H1 (cell line): ENCODE results near the gene ZNF737. TPM values are rescaled to one million over a fixed set of nuclear protein-coding genes. Genes with fewer than 3 reads are reported as not detected.
"Not testable (repeated sequence)": the region's sequence is repeated elsewhere in the genome, so short reads cannot be mapped to it uniquely, and the experiment has no call there.

ENCODE experiments used
- CTCF ChIA-PET: fragments of 300-600 bp; sonication (Branson Sonifier 250); formaldehyde crosslinking; loops from one replicate; lab custom pipeline; 2021; ENCODE audit not compliant: partially characterized antibody; lab: Charles Lee
- POLR2A ChIA-PET: fragments of 300-600 bp; sonication (Branson Sonifier 250); formaldehyde crosslinking; loops from one replicate; lab custom pipeline; 2021; ENCODE audit warnings: inconsistent platforms; ENCODE audit not compliant: partially characterized antibody; lab: Charles Lee
- DNase-seq, 2 experiments: peaks; one replicate each; pipeline versions ENCODE4 v3.0.0 to v3.0.0-alpha.2; 2010 to 2022; ENCODE audit warnings: low spot score in 2 of 2, low read depth in 1 of 2, mixed read lengths in 1 of 2
- FAIRE-seq: peaks from 2 replicates; lab custom pipeline; 2011; peaks lifted over from hg19 to GRCh38; lab: Jason Lieb, UNC
- H2AFZ ChIP-seq: 2 replicates; pipeline ENCODE4 v1.8.1; 2012; ENCODE audit warnings: low read length, inconsistent platforms
- H2AK5ac ChIP-seq: 2 replicates; pipeline ENCODE4 v1.6.1; 2013; ENCODE audit warnings: low read depth, low read length
- H2BK120ac ChIP-seq: replicated peaks from 2 replicates; pipeline ENCODE3; 2013; ENCODE audit warnings: low read depth, low read length, inconsistent platforms
- H2BK12ac ChIP-seq: 2 replicates; pipeline ENCODE4 v1.6.1; 2013; ENCODE audit warnings: low read depth, low read length
- H2BK15ac ChIP-seq: 2 replicates; pipeline ENCODE4 v1.6.1; 2013; ENCODE audit warnings: low read length
- H2BK20ac ChIP-seq: 2 replicates; pipeline ENCODE4 v1.6.1; 2013; ENCODE audit warnings: low read length
- H2BK5ac ChIP-seq: 2 replicates; pipeline ENCODE4 v1.6.1; 2013; ENCODE audit warnings: low read depth, low read length
- H3K14ac ChIP-seq: 2 replicates; pipeline ENCODE4 v1.6.1; 2013; ENCODE audit warnings: inconsistent platforms; ENCODE audit not compliant: insufficient read length
- H3K18ac ChIP-seq: 2 replicates; pipeline ENCODE4 v1.6.1; 2013; ENCODE audit warnings: low read length; ENCODE audit errors: extremely low read depth
- H3K23ac ChIP-seq: 2 replicates; pipeline ENCODE4 v1.6.1; 2013; ENCODE audit warnings: inconsistent platforms; ENCODE audit not compliant: insufficient read length
- H3K23me2 ChIP-seq: 2 replicates; pipeline ENCODE4 v1.6.1; 2013; ENCODE audit warnings: low read depth, low read length
- H3K27ac ChIP-seq: 2 replicates; pipeline ENCODE4 v1.6.1; 2011; ENCODE audit warnings: low read depth, low read length, inconsistent platforms
- H3K27me3 ChIP-seq, 4 experiments: replicated peaks in 1 of 4; 1 replicate in 1 of 4; 2 replicates in 3 of 4; pipeline versions ENCODE4 v1.6.1 to v1.8.1; 2011 to 2013; ENCODE audit warnings: low read length in 3 of 4, mild to moderate bottlenecking in 3 of 4, inconsistent platforms in 2 of 4, mixed read lengths in 2 of 4, moderate library complexity in 1 of 4; ENCODE audit not compliant: control insufficient read depth in 3 of 4, insufficient read depth in 3 of 4; ENCODE audit errors: extremely low read depth in 1 of 4
- H3K36me3 ChIP-seq, 4 experiments: 2 replicates each; pipeline versions ENCODE4 v1.6.1 to v1.8.1; 2011 to 2013; ENCODE audit warnings: mild to moderate bottlenecking in 4 of 4, low read length in 3 of 4, moderate library complexity in 2 of 4, control low read depth in 1 of 4, inconsistent platforms in 1 of 4; ENCODE audit not compliant: insufficient read depth in 4 of 4, control insufficient read depth in 2 of 4
- H3K4ac ChIP-seq: replicated peaks from 2 replicates; pipeline ENCODE3; 2013; ENCODE audit warnings: low read length, low read depth, mixed read lengths, inconsistent platforms; ENCODE audit not compliant: insufficient read length
- H3K4me1 ChIP-seq, 4 experiments: replicated peaks in 1 of 4; 1 replicate in 1 of 4; 2 replicates in 3 of 4; pipeline versions ENCODE4 v1.6.1 to v1.8.1; 2011 to 2013; ENCODE audit warnings: low read length in 3 of 4, inconsistent platforms in 2 of 4, mixed read lengths in 1 of 4; ENCODE audit not compliant: insufficient read depth in 4 of 4, control insufficient read depth in 3 of 4
- H3K4me2 ChIP-seq, 2 experiments: 2 replicates each; pipeline versions ENCODE4 v1.6.1 to v1.8.1; 2011 to 2013; ENCODE audit warnings: low read depth in 2 of 2, low read length in 2 of 2, control low read depth in 1 of 2, inconsistent platforms in 1 of 2, mild to moderate bottlenecking in 1 of 2; ENCODE audit not compliant: insufficient read depth in 1 of 2
- H3K4me3 ChIP-seq, 4 experiments: fragments of 200-600, 300-600 bp in 1 of 4; sonication (generic), shearing (Covaris generic), sonication (Bioruptor Twin) in 1 of 4; 2 replicates each; pipeline versions ENCODE4 v1.5.1 to v1.8.1; 2011 to 2016; ENCODE audit warnings: low read length in 4 of 4, low read depth in 3 of 4, control low read depth in 2 of 4, inconsistent platforms in 2 of 4, mild to moderate bottlenecking in 2 of 4, mixed read lengths in 1 of 4, moderate library complexity in 1 of 4; ENCODE audit not compliant: insufficient read depth in 2 of 4; ENCODE audit errors: extremely low read depth in 1 of 4
- H3K56ac ChIP-seq: replicated peaks from 2 replicates; pipeline ENCODE3; 2013; ENCODE audit warnings: low read depth, mild to moderate bottlenecking, mixed read lengths, low read length, inconsistent platforms; ENCODE audit not compliant: insufficient read length
- H3K79me1 ChIP-seq: 2 replicates; pipeline ENCODE4 v1.6.1; 2013; ENCODE audit warnings: low read depth, low read length, control low read depth
- H3K79me2 ChIP-seq, 2 experiments: 2 replicates each; pipeline versions ENCODE4 v1.6.1 to v1.8.1; 2012 to 2013; ENCODE audit warnings: low read length in 2 of 2, mild to moderate bottlenecking in 2 of 2, inconsistent platforms in 1 of 2; ENCODE audit not compliant: insufficient read depth in 2 of 2, control insufficient read depth in 1 of 2
- H3K9ac ChIP-seq, 4 experiments: replicated peaks in 1 of 4; 1 replicate in 1 of 4; 2 replicates in 3 of 4; pipeline versions ENCODE4 v1.6.1 to v1.8.1; 2011 to 2013; ENCODE audit warnings: low read depth in 3 of 4, low read length in 3 of 4, control low read depth in 2 of 4, mild to moderate bottlenecking in 2 of 4, moderate library complexity in 2 of 4, inconsistent platforms in 1 of 4; ENCODE audit errors: extremely low read depth in 1 of 4
- H3K9me3 ChIP-seq, 2 experiments: 2 replicates each; pipeline versions ENCODE4 v1.6.1 to v1.8.1; 2012 to 2013; ENCODE audit warnings: mild to moderate bottlenecking in 2 of 2, moderate library complexity in 2 of 2, control low read depth in 1 of 2, inconsistent platforms in 1 of 2, low read depth in 1 of 2, low read length in 1 of 2, mixed read lengths in 1 of 2; ENCODE audit not compliant: insufficient read depth in 2 of 2
- H4K20me1 ChIP-seq, 2 experiments: replicated peaks in 1 of 2; 2 replicates each; pipeline versions ENCODE3 to v1.8.1; 2011 to 2013; ENCODE audit warnings: inconsistent platforms in 2 of 2, low read length in 2 of 2, mild to moderate bottlenecking in 1 of 2; ENCODE audit not compliant: insufficient read depth in 2 of 2, control insufficient read depth in 1 of 2
- H4K5ac ChIP-seq: 2 replicates; pipeline ENCODE4 v1.6.1; 2013; ENCODE audit warnings: low read length, low read depth, mixed read lengths, inconsistent platforms; ENCODE audit not compliant: insufficient read length
- H4K8ac ChIP-seq: 2 replicates; pipeline ENCODE4 v1.8.0; 2013; ENCODE audit warnings: mild to moderate bottlenecking, moderate library complexity, low read length, inconsistent platforms; ENCODE audit not compliant: insufficient read depth; ENCODE audit errors: extremely low read depth
- H4K91ac ChIP-seq: replicated peaks from 2 replicates; pipeline ENCODE3; 2013; ENCODE audit warnings: low read length, mixed read lengths, inconsistent platforms; ENCODE audit not compliant: insufficient read length
- WGBS, 2 experiments: shearing (Covaris generic) in 1 of 2; methylation state at CpG; one replicate each; pipeline versions ENCODE4 v1.1.6 to v1.1.7; 2013 to 2015; ENCODE audit warnings: low lambda C conversion rate in 2 of 2, mixed read lengths in 2 of 2, inconsistent platforms in 1 of 2, low coverage in 1 of 2, missing lambda C conversion rate in 1 of 2; ENCODE audit not compliant: insufficient replicate concordance in 2 of 2, insufficient coverage in 1 of 2, insufficient read length in 1 of 2; ENCODE audit errors: extremely low coverage in 1 of 2, missing lambda C conversion rate in 1 of 2; 5-methylcytosine and 5-hydroxymethylcytosine counted together
- polyA plus RNA-seq, 7 experiments: library from polyadenylated mRNA; depleted of rRNA in 3 of 7; stranded (reverse) in 5 of 7; unstranded in 2 of 7; fragments of >200 nt in 5 of 7; fragments of 200-250 nt in 2 of 7; gene quantifications; 1 replicate in 5 of 7; 2 replicates in 1 of 7; 4 replicates in 1 of 7; pipeline versions ENCODE4 v1.2.1 to v1.2.3, GENCODE V29; 2011 to 2013; ENCODE audit warnings: missing spikeins in 2 of 7, mixed read lengths in 2 of 7
- total RNA-seq: library from RNA; stranded (reverse); fragmentation: NEBNext Ultra II Directional; extraction: Animal tissue kit (Norgen Biotek cat#: 25700); gene quantifications from 2 replicates; pipeline ENCODE4 v1.2.1, GENCODE V29; 2021

Gene ZNF737
- total and polyA plus RNA-seq, 2 of the 8 experiments (the other 6 are each of a cell fraction or from before 2014, with no cell fraction given): 6.1 to 19.7 TPM

DNA sequence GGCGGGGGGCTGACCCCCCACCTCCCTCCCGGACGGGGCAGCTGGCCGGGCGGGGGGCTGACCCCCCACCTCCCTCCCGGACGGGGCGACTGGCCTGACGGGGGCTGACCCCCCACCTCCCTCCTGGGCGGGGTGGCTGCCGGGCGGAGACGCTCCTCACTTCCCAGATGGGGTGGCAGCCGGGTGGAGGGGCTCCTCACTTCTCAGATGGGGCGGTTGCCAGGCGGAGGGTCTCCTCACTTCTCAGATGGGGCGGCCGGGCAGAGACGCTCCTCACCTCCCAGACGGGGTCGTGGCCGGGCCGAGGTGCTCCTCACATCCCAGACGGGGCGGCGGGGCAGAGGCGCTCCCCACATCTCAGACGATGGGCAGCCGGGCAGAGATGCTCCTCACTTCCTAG is 35.3 kb downstream of the ZNF737 start:
- H3K4me2 ChIP-seq, POLR2A ChIA-PET, H3K4me3 ChIP-seq, DNase-seq, H3K27me3 ChIP-seq, H2BK15ac ChIP-seq, H3K23me2 ChIP-seq, H3K36me3 ChIP-seq, H3K14ac ChIP-seq, H3K4ac ChIP-seq, H3K27ac ChIP-seq, H3K79me2 ChIP-seq, H2AK5ac ChIP-seq, H4K8ac ChIP-seq, H4K91ac ChIP-seq, H3K79me1 ChIP-seq, H3K23ac ChIP-seq, CTCF ChIA-PET, H3K4me1 ChIP-seq, H4K20me1 ChIP-seq, H2BK120ac ChIP-seq, H2BK20ac ChIP-seq, H3K18ac ChIP-seq, FAIRE-seq, H4K5ac ChIP-seq, H2BK12ac ChIP-seq, H2AFZ ChIP-seq, H3K9ac ChIP-seq, H3K56ac ChIP-seq, H2BK5ac ChIP-seq: not testable (repeated sequence)
- peaks cover 3 to 13% of the 10 kb centered on the region in 2 experiments; a peak in 2 of 4 replicates for H3K9me3 ChIP-seq
- WGBS, 2 experiments: no CpG with 5 or more reads among the region's 29 CpGs
